Stomach (tissue), 4 donors: ENCODE data around the gene NIN.

Source experiments
- CTCF ChIP-seq, 7 experiments: fragments of 450-650 bp in 4 of 7; fragments of 200-600 bp in 3 of 7; sonication (generic) in 3 of 7; IDR thresholded peaks; one replicate each; pipeline ENCODE4 v1.5.1; 2016 to 2019; ENCODE audit warnings: antibody characterized with exemption in 7 of 7, control low read depth in 2 of 7, mild to moderate bottlenecking in 1 of 7
- EP300 ChIP-seq: sonication (generic); formaldehyde crosslinking; IDR thresholded peaks from one replicate; pipeline ENCODE4 v1.6.1; 2017; ENCODE audit warnings: antibody characterized with exemption

GRCh38 chr14:50871228-50871627 is 40.3 kb upstream of the NIN start:
- TF ChIP-seq CTCF (IDR thresholded peaks at IDR 0.05) (no peak), EP300 (no peak)
